Large intestine (tissue), 3 donors: ENCODE data around the gene TMEM240. TPM values are rescaled to one million over a fixed set of nuclear protein-coding genes. Genes with fewer than 3 reads are reported as not detected.
"Not testable (repeated sequence)": the region's sequence is repeated elsewhere in the genome, so short reads cannot be mapped to it uniquely, and the experiment has no call there.

ENCODE experiments used
- DNase-seq, 2 donors: peaks; one replicate each; pipeline versions ENCODE4 v3.0.0 to v3.0.0-alpha.2; 2013
- H3K27ac ChIP-seq: one replicate; pipeline ENCODE4 v1.5.1; 2013; ENCODE audit warnings: low read length
- H3K27me3 ChIP-seq: 2 replicates; pipeline ENCODE4 v1.6.1; 2013; ENCODE audit warnings: low read length; ENCODE audit not compliant: control insufficient read depth, insufficient read depth
- H3K36me3 ChIP-seq: 2 replicates; pipeline ENCODE4 v1.6.1; 2013; ENCODE audit warnings: low read length; ENCODE audit not compliant: control insufficient read depth, insufficient read depth
- H3K4me1 ChIP-seq: one replicate; pipeline ENCODE4 v1.6.1; 2013; ENCODE audit warnings: low read length; ENCODE audit not compliant: control insufficient read depth, insufficient read depth
- H3K4me3 ChIP-seq: one replicate; pipeline ENCODE4 v1.5.1; 2013; ENCODE audit warnings: low read length
- H3K9me3 ChIP-seq: one replicate; pipeline ENCODE4 v1.6.1; 2013; ENCODE audit warnings: mild to moderate bottlenecking, low read depth, low read length, moderate library complexity; ENCODE audit not compliant: control insufficient read depth
- WGBS: methylation state at CpG from one replicate; pipeline ENCODE4 v1.1.5; 2013; ENCODE audit warnings: low lambda C conversion rate; ENCODE audit not compliant: insufficient coverage; 5-methylcytosine and 5-hydroxymethylcytosine counted together
- polyA plus RNA-seq: library from polyadenylated mRNA; unstranded; fragments of 120-200 nt; gene quantifications from one replicate; pipeline ENCODE4 v1.2.1, GENCODE V29; 2013

Gene TMEM240
- polyA plus RNA-seq, 1 donor: 3.9 TPM

DNA sequence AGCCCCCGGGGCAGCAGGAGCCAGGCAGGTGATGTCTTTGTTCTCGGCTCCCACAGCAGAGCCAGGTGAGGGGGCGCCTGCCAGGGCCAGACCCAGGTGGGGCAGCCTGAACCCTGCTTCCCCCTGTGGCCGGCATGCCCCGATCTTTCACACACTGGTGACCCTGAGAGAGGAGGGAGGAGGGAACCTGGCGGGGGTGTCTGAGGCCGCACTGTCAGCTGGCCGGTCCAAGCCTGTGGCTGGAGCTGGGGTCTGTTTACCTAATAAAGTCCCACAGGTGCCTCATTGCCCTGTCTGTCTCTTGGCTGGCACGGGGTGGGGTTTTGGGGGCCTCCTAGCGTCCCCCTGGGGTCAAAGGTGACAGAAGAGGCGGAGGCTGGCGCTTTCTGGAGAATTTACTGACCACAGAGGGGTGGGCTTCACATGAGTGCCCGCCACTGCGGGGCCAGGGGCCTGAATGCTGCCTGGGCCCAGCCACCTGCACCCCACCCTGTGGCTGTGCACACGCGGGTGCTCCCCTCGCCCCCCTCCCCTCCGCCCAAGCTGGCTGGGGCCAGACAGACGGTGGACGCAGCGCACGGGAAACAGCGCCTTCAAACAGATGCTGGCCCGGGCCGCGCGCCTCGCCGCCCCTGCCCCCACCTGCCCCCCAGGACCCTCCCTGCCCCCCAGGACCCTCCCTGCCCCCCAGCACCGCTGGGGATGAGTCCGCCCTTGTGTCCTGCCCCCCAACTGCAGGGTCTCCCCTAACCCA is 5.8 kb downstream of the TMEM240 start:
- Histone ChIP-seq H3K27ac (no peak overlapping the region), H3K4me1 (no peaks in the 10 kb centered on the region), H3K36me3 (peaks cover 10% of the 10 kb centered on the region), H3K9me3 (peaks cover 12% of the 10 kb centered on the region), H3K27me3 (peaks cover 8% of the 10 kb centered on the region), H3K4me3 (no peak overlapping the region)
- DNase-seq: no peak
- WGBS: no CpG with 5 or more reads among the region's 31 CpGs

DNA sequence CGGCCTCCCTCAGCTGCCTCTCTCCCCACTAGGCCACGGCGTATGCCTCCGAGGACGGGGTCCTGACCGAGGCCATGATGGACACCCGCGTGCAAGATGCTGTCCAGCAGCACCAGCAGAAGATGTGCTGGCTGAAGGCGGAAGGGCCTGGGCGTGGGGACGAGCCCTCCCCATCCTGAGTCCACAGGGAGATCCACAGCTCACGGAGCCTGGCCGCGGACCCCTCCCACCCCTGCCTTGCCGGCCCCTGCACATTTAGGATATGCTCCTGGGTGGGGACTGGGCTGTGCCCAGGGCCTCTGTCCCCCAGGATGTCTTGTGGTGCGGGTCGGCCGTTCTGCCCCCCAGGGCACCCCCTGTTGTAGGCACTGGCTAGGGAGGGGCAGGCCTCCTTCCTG is 6.5 kb downstream of the TMEM240 start:
- DNase-seq, H3K4me3 ChIP-seq, H3K27me3 ChIP-seq, H3K4me1 ChIP-seq, H3K27ac ChIP-seq: not testable (repeated sequence)
- peaks cover 14% of the 10 kb centered on the region for H3K36me3 ChIP-seq
- whole genome bisulfite sequencing: no CpG with 5 or more reads among the region's 18 CpGs
- H3K9me3 ChIP-seq: peaks cover 15% of the 10 kb centered on the region

DNA sequence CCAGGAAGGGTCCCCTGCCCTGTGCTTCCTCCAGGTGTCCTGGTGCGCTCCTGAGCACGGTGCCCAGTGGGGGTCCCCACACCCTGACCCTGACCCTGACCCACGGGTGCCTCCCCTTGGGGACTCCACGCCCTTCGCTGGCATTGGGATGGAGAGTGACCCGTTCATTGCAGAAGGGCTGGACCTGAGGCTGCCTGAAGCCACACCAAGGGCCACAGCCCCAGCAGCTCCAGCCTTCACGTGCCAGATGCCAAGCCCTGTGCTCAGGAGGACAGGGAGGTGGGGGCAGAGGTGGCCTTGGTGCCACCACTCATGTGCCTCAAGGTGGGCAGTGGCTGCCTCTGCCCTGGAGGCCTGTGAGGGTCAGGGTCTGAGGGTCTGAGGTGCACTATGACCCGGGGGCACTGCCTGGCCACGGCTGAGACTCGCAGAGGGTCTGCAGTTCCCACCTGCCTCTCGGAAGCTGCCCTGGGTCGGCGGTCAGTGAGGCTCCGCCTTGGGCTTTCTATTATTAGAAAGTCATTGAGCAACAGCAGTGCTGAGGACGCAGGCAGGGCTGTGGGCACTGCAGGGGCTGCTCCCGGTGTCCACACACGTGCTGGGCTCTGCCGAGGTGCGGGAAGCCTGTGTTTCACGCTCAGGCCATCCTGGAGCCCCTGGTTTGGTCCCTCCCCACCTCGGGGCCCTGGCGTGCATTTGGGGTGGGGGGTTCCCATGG is 7.1 kb downstream of the TMEM240 start:
- DNase-seq, H3K4me3 ChIP-seq, H3K4me1 ChIP-seq, H3K27me3 ChIP-seq, H3K27ac ChIP-seq: not testable (repeated sequence)
- no CpG with 5 or more reads among the region's 22 CpGs for WGBS
- H3K36me3 ChIP-seq: peaks cover 20% of the 10 kb centered on the region
- H3K9me3 ChIP-seq: peaks cover 13% of the 10 kb centered on the region

DNA sequence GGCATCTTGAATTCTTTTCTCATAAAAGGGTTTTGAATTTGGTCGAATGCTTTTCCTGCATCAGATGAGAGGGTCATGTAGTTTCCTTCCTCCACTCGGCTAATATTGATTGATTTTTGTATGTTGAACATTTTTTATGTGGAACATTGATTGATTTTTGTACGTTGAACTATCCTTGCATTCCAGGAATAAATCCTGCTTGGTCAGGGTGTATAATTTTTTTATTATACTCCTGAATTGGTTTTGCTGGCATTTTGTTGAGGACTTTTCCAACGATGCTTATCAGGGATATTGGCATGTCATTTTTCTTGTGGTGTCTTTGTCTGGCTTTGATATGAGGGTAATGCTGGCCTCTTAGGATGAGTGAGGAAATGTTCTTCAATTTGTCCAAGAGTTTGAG is 8.5 kb downstream of the TMEM240 start:
- H3K9me3 ChIP-seq: peaks cover 11% of the 10 kb centered on the region
- H3K27ac ChIP-seq: no peak overlapping the region
- WGBS: 100% methylated on average over 1 of the region's 4 CpGs
- H3K4me3 ChIP-seq: no peak overlapping the region
- DNase-seq: no peak
- H3K27me3 ChIP-seq: no peaks in the 10 kb centered on the region
- peaks cover 26% of the 10 kb centered on the region for H3K36me3 ChIP-seq
- H3K4me1 ChIP-seq: no peaks in the 10 kb centered on the region

DNA sequence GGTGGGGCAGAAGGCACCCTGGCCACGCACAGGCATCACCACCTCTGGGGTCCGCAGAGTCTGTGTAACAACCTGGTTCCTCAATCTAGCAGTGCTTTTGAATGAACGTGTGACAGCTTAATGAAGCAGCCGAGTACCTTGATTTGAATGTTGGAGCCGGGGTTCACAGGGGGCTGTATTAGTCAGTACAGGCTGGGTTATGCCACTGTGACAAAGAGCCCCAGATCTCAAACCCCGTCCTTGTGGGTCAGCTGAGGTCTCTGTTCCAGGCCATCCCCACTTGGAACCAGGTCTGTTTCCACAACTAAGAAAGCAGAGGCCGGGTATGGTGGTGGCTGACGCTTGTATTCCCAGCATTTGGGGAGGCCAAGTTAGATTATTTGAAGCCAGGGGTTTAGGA is 10.5 kb downstream of the TMEM240 start:
- H3K4me1 ChIP-seq: no peaks in the 10 kb centered on the region
- WGBS: no CpG with 5 or more reads among the region's 8 CpGs
- H3K27me3 ChIP-seq: no peaks in the 10 kb centered on the region
- H3K36me3 ChIP-seq: peaks cover 33% of the 10 kb centered on the region
- no peak overlapping the region for H3K4me3 ChIP-seq
- no peak overlapping the region for H3K27ac ChIP-seq
- peaks cover 11% of the 10 kb centered on the region for H3K9me3 ChIP-seq
- no peak for DNase-seq

DNA sequence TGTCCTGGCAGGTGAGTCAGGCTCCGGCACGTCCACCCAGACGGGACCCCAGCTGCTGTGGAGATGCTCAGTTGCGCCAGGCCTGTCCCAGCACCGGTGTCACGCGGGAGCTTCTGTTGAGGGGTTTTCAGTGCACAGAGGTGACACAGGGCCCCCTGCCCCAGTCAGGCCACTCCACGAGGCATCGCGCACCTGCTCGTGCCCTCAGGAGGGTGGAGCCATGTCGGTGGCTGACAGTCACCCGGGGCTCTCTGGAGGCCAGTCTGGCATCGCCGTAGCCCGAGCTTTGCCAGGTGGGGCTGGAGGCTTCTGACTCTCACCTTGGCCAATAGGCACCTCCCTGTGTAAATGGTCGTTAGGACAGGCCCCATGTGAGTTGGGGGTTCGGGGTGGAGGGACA is 11.1 kb downstream of the TMEM240 start:
- Histone ChIP-seq H3K4me1 (no peaks in the 10 kb centered on the region), H3K36me3 (peaks cover 35% of the 10 kb centered on the region), H3K9me3 (peaks cover 11% of the 10 kb centered on the region), H3K27me3 (no peaks in the 10 kb centered on the region), H3K27ac (no peak overlapping the region), H3K4me3 (no peak overlapping the region)
- DNase-seq: no peak
- WGBS: no CpG with 5 or more reads among the region's 18 CpGs

DNA sequence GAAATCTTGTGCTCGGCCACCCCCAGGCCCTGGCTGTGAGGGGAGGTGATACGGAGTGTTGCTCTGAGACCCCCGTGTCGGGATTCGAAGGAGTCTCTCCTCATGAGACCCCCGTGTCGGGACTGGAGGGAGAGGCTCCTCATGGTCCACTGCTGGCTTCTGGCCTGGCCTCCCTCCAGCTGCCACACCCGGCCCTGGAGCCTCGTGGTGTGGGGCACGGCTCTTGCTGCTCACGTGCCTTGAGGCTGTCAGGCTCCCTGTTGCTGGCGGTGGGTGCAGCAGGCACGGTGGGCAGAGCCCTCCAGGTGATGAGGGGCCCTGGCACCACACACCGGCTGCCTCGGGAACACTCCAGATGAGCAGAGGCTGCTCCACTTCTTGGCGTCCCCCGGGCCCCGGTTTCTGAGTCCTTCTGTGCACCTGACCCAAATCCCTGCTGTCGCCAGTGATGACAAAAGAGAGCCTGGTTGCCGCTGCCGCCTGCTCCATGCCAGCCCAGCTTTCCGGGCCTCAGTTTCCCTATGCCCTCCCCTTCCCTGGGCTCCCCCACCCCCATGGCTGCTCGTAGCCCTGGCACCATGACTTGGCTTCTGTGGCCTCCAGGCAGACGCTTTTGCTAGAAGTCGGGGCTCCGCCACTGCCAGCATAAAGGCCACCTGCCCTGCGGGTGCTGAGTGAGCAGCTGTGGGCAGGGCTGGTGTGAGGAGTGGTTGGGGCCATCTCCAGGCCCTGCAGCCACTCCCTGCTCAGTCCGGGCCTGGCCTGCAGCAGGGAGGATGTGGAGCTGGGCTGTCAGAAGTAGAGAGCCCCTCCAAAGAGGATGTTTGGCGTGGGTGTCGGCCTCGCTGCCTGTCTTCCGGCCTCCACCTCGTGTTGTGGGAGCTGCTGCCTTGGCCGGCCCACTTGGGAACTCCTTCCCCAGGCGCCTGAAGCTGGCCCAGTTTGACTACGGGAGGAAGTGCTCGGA is 11.8 kb downstream of the TMEM240 start:
- DNase-seq: no peak
- Histone ChIP-seq H3K36me3 (peaks cover 35% of the 10 kb centered on the region), H3K9me3 (peaks cover 11% of the 10 kb centered on the region), H3K4me3 (no peak overlapping the region), H3K27me3 (no peaks in the 10 kb centered on the region), H3K4me1 (no peaks in the 10 kb centered on the region), H3K27ac (no peak overlapping the region)
- no CpG with 5 or more reads among the region's 37 CpGs for WGBS

DNA sequence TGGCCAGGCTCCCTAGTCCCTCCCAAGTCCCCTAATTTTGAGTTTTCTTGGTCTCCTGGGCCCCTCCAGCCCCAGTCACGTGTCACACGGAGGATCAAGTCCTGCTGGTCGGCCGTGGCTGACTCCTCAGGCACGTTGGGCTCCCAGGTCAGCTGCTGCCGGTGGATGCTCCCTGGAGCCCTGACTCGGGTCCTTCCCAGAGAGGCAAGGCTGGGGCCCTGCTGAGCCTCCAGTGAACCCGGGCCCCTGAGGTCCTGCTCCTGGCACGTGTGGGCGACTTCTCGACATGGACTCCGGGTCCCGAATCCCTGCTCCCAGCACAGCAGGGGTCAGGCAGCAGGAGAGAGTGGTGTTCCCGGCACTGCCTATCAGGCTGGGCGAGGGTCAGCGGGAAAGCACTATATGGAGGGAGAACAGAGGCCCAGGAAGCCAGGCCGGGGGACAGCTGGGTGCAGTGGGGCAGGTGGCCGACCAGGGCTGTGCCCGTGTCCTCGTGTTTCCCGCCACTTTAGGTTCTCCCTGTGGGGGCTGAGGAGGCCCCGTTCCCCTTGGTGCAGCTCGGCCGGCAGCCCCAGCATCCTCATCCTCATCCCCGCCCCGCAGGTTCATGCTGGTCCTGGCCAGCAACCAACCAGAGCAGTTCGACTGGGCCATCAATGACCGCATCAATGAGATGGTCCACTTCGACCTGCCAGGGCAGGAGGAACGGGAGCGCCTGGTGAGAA is 13.2 kb downstream of the TMEM240 start:
- H3K4me1 ChIP-seq: no peaks in the 10 kb centered on the region
- H3K4me3 ChIP-seq: no peak overlapping the region
- peaks cover 11% of the 10 kb centered on the region for H3K9me3 ChIP-seq
- WGBS: no CpG with 5 or more reads among the region's 31 CpGs
- no peak overlapping the region for H3K27ac ChIP-seq
- H3K27me3 ChIP-seq: no peaks in the 10 kb centered on the region
- DNase-seq: no peak
- peaks cover 33% of the 10 kb centered on the region for H3K36me3 ChIP-seq

DNA sequence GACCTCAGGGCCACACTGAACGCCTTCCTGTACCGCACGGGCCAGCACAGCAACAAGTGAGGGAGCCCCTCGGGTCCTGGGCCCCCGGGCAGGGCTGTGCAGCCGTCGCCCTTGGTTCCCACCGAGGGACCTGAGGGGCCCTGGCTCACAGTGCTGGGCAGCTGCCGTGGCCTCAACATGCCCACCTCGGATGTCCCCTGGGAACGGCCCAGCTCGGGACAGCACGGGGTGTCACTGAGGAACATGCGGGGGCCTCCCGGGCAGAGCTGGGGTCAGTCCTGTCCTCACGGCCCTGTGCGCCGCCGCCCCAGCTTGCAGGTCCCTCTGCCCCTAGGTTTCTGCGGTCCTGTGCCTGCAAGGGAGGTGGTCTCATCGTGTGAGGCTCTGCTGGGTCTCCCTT is 13.9 kb downstream of the TMEM240 start:
- H3K27ac ChIP-seq, H3K4me1 ChIP-seq, H3K4me3 ChIP-seq, DNase-seq, H3K27me3 ChIP-seq: not testable (repeated sequence)
- Histone ChIP-seq H3K36me3 (peaks cover 33% of the 10 kb centered on the region), H3K9me3 (peaks cover 11% of the 10 kb centered on the region)
- no CpG with 5 or more reads among the region's 21 CpGs for WGBS
